Measurements from ENCODE around the gene PET117. TPM values are rescaled to one million over a fixed set of nuclear protein-coding genes. Genes with fewer than 3 reads are reported as not detected.
"Not testable (repeated sequence)": the region's sequence is repeated elsewhere in the genome, so short reads cannot be mapped to it uniquely, and the experiment has no call there.

Gene PET117
- total RNA-seq, 1 donor from 2014 or later: 58.3 TPM

DNA sequence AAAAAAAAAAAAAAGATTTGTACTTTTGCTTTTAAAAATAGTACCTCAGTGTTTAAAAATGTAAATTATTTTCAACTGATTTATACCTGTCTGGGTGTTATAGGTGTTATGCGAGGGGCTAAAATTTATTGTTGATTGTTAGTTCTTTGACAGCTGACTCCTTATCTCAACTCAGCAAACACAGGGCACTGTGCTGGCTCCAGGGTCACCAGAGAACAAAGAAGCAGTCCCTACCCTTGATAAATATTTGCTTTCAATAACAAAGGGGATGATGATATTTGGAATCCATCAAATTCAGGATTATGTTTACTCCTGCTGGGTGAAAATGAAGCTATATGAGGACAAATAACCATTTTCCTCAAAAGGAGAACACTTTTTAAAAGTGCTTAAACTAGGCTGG is 34.2 kb upstream of the PET117 start:
- no peak for DNase-seq (ENCODE audit: low spot score)
- no peak overlapping the region for H3K4me3 Mint-ChIP-seq
- TF ChIP-seq, protein P1, sequence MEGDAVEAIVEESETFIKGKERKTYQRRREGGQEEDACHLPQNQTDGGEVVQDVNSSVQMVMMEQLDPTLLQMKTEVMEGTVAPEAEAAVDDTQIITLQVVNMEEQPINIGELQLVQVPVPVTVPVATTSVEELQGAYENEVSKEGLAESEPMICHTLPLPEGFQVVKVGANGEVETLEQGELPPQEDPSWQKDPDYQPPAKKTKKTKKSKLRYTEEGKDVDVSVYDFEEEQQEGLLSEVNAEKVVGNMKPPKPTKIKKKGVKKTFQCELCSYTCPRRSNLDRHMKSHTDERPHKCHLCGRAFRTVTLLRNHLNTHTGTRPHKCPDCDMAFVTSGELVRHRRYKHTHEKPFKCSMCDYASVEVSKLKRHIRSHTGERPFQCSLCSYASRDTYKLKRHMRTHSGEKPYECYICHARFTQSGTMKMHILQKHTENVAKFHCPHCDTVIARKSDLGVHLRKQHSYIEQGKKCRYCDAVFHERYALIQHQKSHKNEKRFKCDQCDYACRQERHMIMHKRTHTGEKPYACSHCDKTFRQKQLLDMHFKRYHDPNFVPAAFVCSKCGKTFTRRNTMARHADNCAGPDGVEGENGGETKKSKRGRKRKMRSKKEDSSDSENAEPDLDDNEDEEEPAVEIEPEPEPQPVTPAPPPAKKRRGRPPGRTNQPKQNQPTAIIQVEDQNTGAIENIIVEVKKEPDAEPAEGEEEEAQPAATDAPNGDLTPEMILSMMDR (IDR thresholded peaks at IDR 0.05): no peak
- TF ChIP-seq EZH2phosphoT487 (IDR thresholded peaks at IDR 0.05) (no peak), EZH2 (IDR thresholded peaks at IDR 0.05) (no peak)
- no peaks in the 10 kb centered on the region for H3K36me3 Mint-ChIP-seq
- H3K27me3 Mint-ChIP-seq (ENCODE audit: insufficient read depth, low read depth): peaks cover 15% of the 10 kb centered on the region
- Histone ChIP-seq H3K27me3 (no peaks in the 10 kb centered on the region), H3K79me2 (ENCODE audit: low read depth) (no peaks in the 10 kb centered on the region), H3F3A (ENCODE audit: low read depth) (peaks cover 4% of the 10 kb centered on the region), H2AFZ (replicated peaks) (no peak overlapping the region), H3K9me3 (ENCODE audit: low read depth) (no peaks in the 10 kb centered on the region), H3K9ac (no peak overlapping the region), H4K20me1 (ENCODE audit: low read depth) (no peaks in the 10 kb centered on the region), H3K36me3 (no peaks in the 10 kb centered on the region), H3K4me3 (no peak overlapping the region), H3K4me1 (peaks cover 5% of the 10 kb centered on the region), H3K27ac (no peak overlapping the region), H3K4me2 (no peak overlapping the region)
- H3K4me1 Mint-ChIP-seq: peaks cover 7% of the 10 kb centered on the region
- H3K9me3 Mint-ChIP-seq: no peaks in the 10 kb centered on the region
- H3K27ac Mint-ChIP-seq: no peak overlapping the region

DNA sequence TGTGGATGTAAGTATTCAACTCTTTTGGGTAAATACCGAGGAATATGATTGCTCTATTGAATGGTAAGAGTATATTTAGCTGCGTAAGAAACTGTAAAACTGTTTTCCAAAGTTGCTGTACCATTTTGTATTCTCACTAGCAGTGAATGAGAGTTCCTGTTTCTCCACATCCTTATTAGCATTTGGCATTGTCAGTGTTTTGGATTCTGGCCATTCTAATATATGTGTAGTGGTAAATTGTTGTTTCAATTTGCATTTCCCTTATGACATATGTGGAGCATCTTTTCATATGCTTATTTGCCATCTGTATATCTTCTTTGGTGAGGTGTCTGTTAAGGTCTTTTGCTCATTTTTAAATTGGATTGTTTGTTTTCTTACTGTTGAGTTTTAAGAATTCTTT is 29.3 kb upstream of the PET117 start:
- Histone ChIP-seq H3K9me3 (ENCODE audit: low read depth) (no peaks in the 10 kb centered on the region), H3K4me1 (no peaks in the 10 kb centered on the region), H3K79me2 (ENCODE audit: low read depth) (no peaks in the 10 kb centered on the region), H3K27me3 (no peaks in the 10 kb centered on the region), H3F3A (ENCODE audit: low read depth) (no peaks in the 10 kb centered on the region), H3K4me3 (no peak overlapping the region), H3K9ac (no peak overlapping the region), H4K20me1 (ENCODE audit: low read depth) (no peaks in the 10 kb centered on the region), H3K36me3 (no peaks in the 10 kb centered on the region), H2AFZ (replicated peaks) (no peak overlapping the region), H3K27ac (no peak overlapping the region), H3K4me2 (no peak overlapping the region)
- no peak overlapping the region for H3K27ac Mint-ChIP-seq
- TF ChIP-seq EZH2phosphoT487 (IDR thresholded peaks at IDR 0.05) (no peak), EZH2 (IDR thresholded peaks at IDR 0.05) (no peak)
- TF ChIP-seq, protein P1 (IDR thresholded peaks at IDR 0.05): no peak
- H3K27me3 Mint-ChIP-seq (ENCODE audit: insufficient read depth, low read depth): peaks cover 6% of the 10 kb centered on the region
- H3K9me3 Mint-ChIP-seq: no peaks in the 10 kb centered on the region
- no peak for DNase-seq (ENCODE audit: low spot score)
- H3K4me1 Mint-ChIP-seq: no peaks in the 10 kb centered on the region
- H3K4me3 Mint-ChIP-seq: no peak overlapping the region
- H3K36me3 Mint-ChIP-seq: no peaks in the 10 kb centered on the region

DNA sequence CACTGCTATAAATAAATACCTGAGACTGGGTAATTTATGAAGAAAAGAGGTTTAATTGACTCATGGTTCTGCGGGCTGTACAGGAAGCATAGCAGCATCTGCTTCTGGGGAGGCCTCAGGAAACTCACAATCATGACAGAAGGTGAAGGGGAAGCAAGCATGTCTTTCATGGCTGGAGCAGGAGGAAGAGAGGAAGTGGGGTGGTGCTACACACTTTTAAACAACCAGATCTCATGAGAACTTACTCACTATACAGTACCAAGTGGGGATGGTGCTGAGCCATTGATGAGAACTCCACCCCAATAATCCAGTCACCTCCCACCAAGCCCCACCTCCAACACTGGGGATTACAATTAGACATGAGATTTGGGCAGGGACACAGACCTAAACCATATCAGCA is 9.1 kb upstream of the PET117 start:
- not testable (repeated sequence) for H3K9ac ChIP-seq; H3K9me3 Mint-ChIP-seq; H3K4me1 Mint-ChIP-seq; H3K27ac ChIP-seq; H2AFZ ChIP-seq (replicated peaks); H3K79me2 ChIP-seq (ENCODE audit: low read depth); H3K36me3 Mint-ChIP-seq; H3K4me2 ChIP-seq; H3K9me3 ChIP-seq (ENCODE audit: low read depth); H4K20me1 ChIP-seq (ENCODE audit: low read depth); DNase-seq (ENCODE audit: low spot score); H3K27me3 Mint-ChIP-seq (ENCODE audit: insufficient read depth, low read depth); H3K27me3 ChIP-seq; H3K4me3 Mint-ChIP-seq; H3K36me3 ChIP-seq; H3F3A ChIP-seq (ENCODE audit: low read depth); H3K4me1 ChIP-seq; H3K4me3 ChIP-seq; H3K27ac Mint-ChIP-seq

DNA sequence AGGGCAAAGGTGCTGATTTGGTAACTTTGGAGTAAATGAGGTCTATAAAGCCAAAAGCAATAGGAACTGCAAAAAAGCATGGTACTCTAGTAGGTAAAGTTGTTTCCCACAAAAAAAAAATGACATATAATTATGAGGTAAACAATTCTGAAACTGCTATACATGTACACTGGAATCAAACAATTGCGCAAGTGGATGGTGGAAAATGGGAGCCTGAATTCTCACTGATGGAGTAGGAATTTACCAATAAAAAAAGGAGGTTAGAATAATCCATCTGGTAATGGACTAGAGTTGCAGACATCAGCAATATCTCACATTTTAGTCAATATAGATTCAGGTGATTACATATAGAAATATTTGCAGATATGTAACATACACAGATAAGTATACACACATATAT is 5.0 kb upstream of the PET117 start:
- no peak for TF ChIP-seq EZH2phosphoT487 (IDR thresholded peaks at IDR 0.05)
- TF ChIP-seq, protein P1 (IDR thresholded peaks at IDR 0.05): no peak
- TF ChIP-seq EZH2 (IDR thresholded peaks at IDR 0.05): no peak
- H3K27ac Mint-ChIP-seq: no peak overlapping the region
- peaks cover 2% of the 10 kb centered on the region for H3K27me3 Mint-ChIP-seq (ENCODE audit: insufficient read depth, low read depth)
- H3K36me3 ChIP-seq: no peaks in the 10 kb centered on the region
- H3K9ac ChIP-seq: no peak overlapping the region
- H2AFZ ChIP-seq (replicated peaks): no peak overlapping the region
- no peak overlapping the region for H3K4me3 ChIP-seq
- H3K4me3 Mint-ChIP-seq: no peak overlapping the region
- no peaks in the 10 kb centered on the region for H3K9me3 Mint-ChIP-seq
- no peak overlapping the region for H3K4me2 ChIP-seq
- peaks cover 9% of the 10 kb centered on the region for H3K27me3 ChIP-seq
- no peaks in the 10 kb centered on the region for H3F3A ChIP-seq (ENCODE audit: low read depth)
- no peak overlapping the region for H3K27ac ChIP-seq
- H3K4me1 Mint-ChIP-seq: peaks cover 4% of the 10 kb centered on the region
- no peak for DNase-seq (ENCODE audit: low spot score)
- H3K9me3 ChIP-seq (ENCODE audit: low read depth): no peaks in the 10 kb centered on the region
- no peaks in the 10 kb centered on the region for H3K36me3 Mint-ChIP-seq
- no peaks in the 10 kb centered on the region for H3K79me2 ChIP-seq (ENCODE audit: low read depth)
- peaks cover 4% of the 10 kb centered on the region for H3K4me1 ChIP-seq
- no peaks in the 10 kb centered on the region for H4K20me1 ChIP-seq (ENCODE audit: low read depth)
